Activated CD8-positive, alpha-beta T cell treated with anti-CD3 and anti-CD28 coated beads for 36 hours (primary cell): ENCODE results near the gene IRX4. TPM values are rescaled to one million over a fixed set of nuclear protein-coding genes. Genes with fewer than 3 reads are reported as not detected.

Experiments
- ATAC-seq: fragments of 200-7000 bp; cut with Tn5 transposase; one replicate; pipeline ENCODE4 v1.10.0; 2021; ENCODE audit warnings: mild to moderate bottlenecking, moderate library complexity
- CTCF ChIA-PET: fragments of 350-600 bp; sonication (Branson Sonifier 250); formaldehyde crosslinking; loops from one replicate; lab custom pipeline; 2021; ENCODE audit warnings: antibody characterized with exemption; lab: Charles Lee
- POLR2A ChIA-PET: fragments of 350-600 bp; sonication (Branson Sonifier 250); formaldehyde crosslinking; loops from one replicate; lab custom pipeline; 2021; ENCODE audit warnings: antibody characterized with exemption; lab: Charles Lee
- DNase-seq: peaks from one replicate; pipeline ENCODE4 v3.0.0-alpha.2; 2020
- H3K27ac Mint-ChIP-seq: one replicate; pipeline ENCODE4 v1.8.0; 2021; ENCODE audit warnings: mild to moderate bottlenecking, mixed read lengths
- H3K27me3 Mint-ChIP-seq: one replicate; pipeline ENCODE4 v1.8.0; 2021; ENCODE audit warnings: mixed read lengths
- H3K36me3 Mint-ChIP-seq: one replicate; pipeline ENCODE4 v1.8.0; 2021; ENCODE audit warnings: low read depth, mixed read lengths
- H3K4me1 Mint-ChIP-seq: one replicate; pipeline ENCODE4 v1.8.0; 2021; ENCODE audit warnings: low read depth, mixed read lengths
- H3K4me3 Mint-ChIP-seq: one replicate; pipeline ENCODE4 v1.8.0; 2021; ENCODE audit warnings: mild to moderate bottlenecking, moderate library complexity, mixed read lengths
- H3K9me3 Mint-ChIP-seq: one replicate; pipeline ENCODE4 v1.8.0; 2021; ENCODE audit warnings: mixed read lengths
- CTCF ChIP-seq: fragments of 200-600 bp; IDR thresholded peaks from one replicate; pipeline ENCODE4 v1.8.0; 2022; ENCODE audit warnings: antibody characterized with exemption, mild to moderate bottlenecking
- intact Hi-C: fragments of 100-400 bp; cut with micrococcal nuclease; formaldehyde crosslinking; loops from one replicate; pipeline ENCODE4 v1.10.0; 2022
- total RNA-seq, 2 experiments: library from RNA; stranded (reverse); gene quantifications; one replicate each; pipeline ENCODE4 v1.2.3, GENCODE V29; 2021

The IRX4 gene
- total RNA-seq, 2 experiments from 2014 or later: not detected

GRCh38 chr5:1860021-1860610, 22.6 kb downstream of the IRX4 start:
- ChIA-PET POLR2A (no interaction called here), CTCF (no interaction called here)
- ATAC-seq (no peak), DNase-seq (no peak)
- H3K27ac Mint-ChIP-seq: no peak overlapping the region
- no peaks in the 10 kb centered on the region for H3K9me3 Mint-ChIP-seq
- H3K4me1 Mint-ChIP-seq: no peaks in the 10 kb centered on the region
- TF ChIP-seq CTCF: no peak
- intact Hi-C loops: no loop called here
- H3K27me3 Mint-ChIP-seq: peaks cover 14% of the 10 kb centered on the region
- H3K4me3 Mint-ChIP-seq: no peak overlapping the region
- no peaks in the 10 kb centered on the region for H3K36me3 Mint-ChIP-seq

DNA sequence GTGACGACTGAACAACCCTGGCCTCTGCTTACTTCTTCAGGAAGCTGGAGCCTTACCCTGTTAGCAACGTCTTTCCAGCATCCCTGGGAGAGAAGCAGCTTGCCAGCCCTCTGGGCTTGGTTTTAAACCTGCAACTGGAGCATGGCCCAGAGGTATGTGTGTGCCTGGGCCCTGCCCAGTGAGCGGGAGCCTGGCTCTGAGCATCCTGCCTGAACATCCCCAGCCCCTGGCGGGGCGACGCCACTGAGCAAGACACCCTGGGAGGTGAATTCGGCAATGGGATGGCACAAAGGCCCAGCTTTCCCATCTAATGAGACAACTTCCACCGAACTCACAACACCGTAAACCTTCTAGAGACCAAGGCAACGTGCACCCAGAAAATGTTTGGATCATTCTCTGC, 23.6 kb downstream of the IRX4 start:
- ChIA-PET POLR2A (no interaction called here), CTCF (no interaction called here)
- Mint-ChIP-seq H3K9me3 (no peaks in the 10 kb centered on the region), H3K27me3 (peaks cover 14% of the 10 kb centered on the region), H3K27ac (no peak overlapping the region), H3K4me1 (no peaks in the 10 kb centered on the region), H3K4me3 (no peak overlapping the region), H3K36me3 (no peaks in the 10 kb centered on the region)
- no peak for TF ChIP-seq CTCF
- no peak for ATAC-seq
- DNase-seq: no peak
- intact Hi-C loops: no loop called here

DNA sequence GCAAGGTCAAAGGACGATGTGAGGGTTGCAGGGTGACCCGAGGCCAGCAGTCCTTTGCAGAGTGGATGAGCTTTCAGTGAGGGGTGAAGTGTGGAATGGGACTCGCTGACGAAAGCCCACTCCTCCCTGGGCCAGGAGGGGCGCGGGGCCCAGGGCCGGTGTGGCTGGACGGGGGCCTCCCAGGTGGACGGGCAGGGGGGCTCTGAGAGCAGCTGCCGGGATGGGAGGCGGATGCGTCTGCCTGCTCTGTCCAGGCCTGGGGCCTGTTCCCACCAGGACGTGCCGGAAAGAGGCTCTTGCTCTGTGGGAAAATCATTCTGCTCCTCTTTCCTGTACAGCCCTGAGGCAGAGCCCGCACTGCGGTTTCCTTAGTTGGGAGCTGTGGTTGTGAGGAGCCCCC, 24.3 kb downstream of the IRX4 start:
- Mint-ChIP-seq H3K27me3 (peaks cover 20% of the 10 kb centered on the region), H3K4me1 (no peaks in the 10 kb centered on the region)
- intact Hi-C loops: no loop called here

DNA sequence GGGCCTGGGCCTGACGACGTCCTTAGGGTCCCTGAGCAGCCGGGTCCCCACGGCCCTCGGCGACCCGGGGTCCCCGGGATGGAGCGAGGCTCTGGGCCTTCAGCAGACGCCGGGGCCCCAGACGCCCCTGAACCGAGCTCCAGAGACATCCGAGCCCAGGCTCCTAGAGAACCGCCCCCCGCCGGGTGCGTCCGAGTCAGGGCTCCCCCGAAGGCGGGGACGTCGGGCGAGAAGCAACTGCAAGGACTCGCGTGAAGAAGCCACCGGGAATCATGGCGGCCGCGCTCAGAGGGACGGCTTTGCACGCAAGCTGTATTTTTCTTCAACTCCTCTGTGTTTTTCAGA, 25.5 kb downstream of the IRX4 start:
- ATAC-seq: no peak
- intact Hi-C loops: no loop called here

More for the DNA sequence above, 24.3 kb downstream of the IRX4 start:
- DNase-seq: no peak
- no peak for TF ChIP-seq CTCF
- ChIA-PET POLR2A (no interaction called here), CTCF (no interaction called here)
- Mint-ChIP-seq H3K9me3 (no peaks in the 10 kb centered on the region), H3K36me3 (no peaks in the 10 kb centered on the region), H3K27ac (no peak overlapping the region), H3K4me3 (no peak overlapping the region)
- no peak for ATAC-seq

More for the DNA sequence above, 25.5 kb downstream of the IRX4 start:
- Mint-ChIP-seq H3K36me3 (no peaks in the 10 kb centered on the region), H3K27me3 (peaks cover 24% of the 10 kb centered on the region), H3K9me3 (no peaks in the 10 kb centered on the region), H3K4me1 (no peaks in the 10 kb centered on the region), H3K27ac (no peak overlapping the region), H3K4me3 (no peak overlapping the region)
- ChIA-PET CTCF (no interaction called here), POLR2A (interaction anchor here (0.5 kb wide), 1 partner anchor 315 kb away, joined by 3 read pairs; no protein-coding TSS in a partner anchor)
- TF ChIP-seq CTCF: no peak
- DNase-seq: no peak
